BJ (cell line): ENCODE measurements around the gene MXD3. TPM values are rescaled to one million over a fixed set of nuclear protein-coding genes. Genes with fewer than 3 reads are reported as not detected.
A peak's percentile ranks its signal among the peaks of the same experiment; 100 is the strongest.

Experiments
- CTCF ChIA-PET: fragments of 350-600 bp; formaldehyde crosslinking; extraction: SDS; loops from one replicate; lab custom pipeline; 2021; ENCODE audit warnings: antibody characterized with exemption, inconsistent platforms; lab: Yijun Ruan, JAX
- POLR2A ChIA-PET: fragments of 300-600 bp; sonication (Branson Sonifier 250); formaldehyde crosslinking; extraction: SDS; loops from one replicate; lab custom pipeline; 2021; ENCODE audit warnings: antibody characterized with exemption; lab: Charles Lee
- DNase-seq: peaks from one replicate; pipeline ENCODE4 v3.0.0-alpha.2; 2011; ENCODE audit warnings: low read depth
- H3K27me3 ChIP-seq: 2 replicates; pipeline ENCODE4 v1.6.0; 2011; ENCODE audit warnings: low read length; ENCODE audit not compliant: control insufficient read depth, insufficient read depth
- H3K36me3 ChIP-seq: 2 replicates; pipeline ENCODE4 v1.5.1; 2011; ENCODE audit warnings: low read length; ENCODE audit not compliant: control insufficient read depth, insufficient read depth
- H3K4me3 ChIP-seq: 2 replicates; pipeline ENCODE4 v1.5.1; 2011; ENCODE audit warnings: low read depth, mild to moderate bottlenecking, control low read depth, low read length
- CTCF ChIP-seq: IDR thresholded peaks from 2 replicates; pipeline ENCODE4 v1.5.1; 2011; ENCODE audit warnings: low read depth, mild to moderate bottlenecking, control low read depth, inconsistent platforms, low read length, moderate library complexity; ENCODE audit not compliant: insufficient read depth
- polyA plus RNA-seq: library from polyadenylated mRNA; depleted of rRNA; stranded (reverse); fragments of >200 nt; gene quantifications from 2 replicates; pipeline ENCODE4 v1.2.3, GENCODE V29; 2011

The MXD3 gene
- polyA plus RNA-seq, 1 experiment = 18.1 TPM

GRCh38 chr5:177310757-177311391 is 824 bp downstream of the MXD3 start:
- Histone ChIP-seq H3K4me3 (peak overlapping the region; percentile 66), H3K36me3 (peaks cover 6% of the 10 kb centered on the region), H3K27me3 (no peaks in the 10 kb centered on the region)
- POLR2A ChIA-PET = no interaction called here
- no peak for TF ChIP-seq CTCF
- CTCF ChIA-PET = interaction anchor here (1.0 to 6.8 kb wide), 13 partner anchors 8 to 239 kb away, joined by 3 to 38 read pairs (median 7); partner anchors contain the start of gene GRK6
- DNase-seq = no peak

GRCh38 chr5:177310332-177310731 is 1.4 kb downstream of the MXD3 start:
- no peak overlapping the region for H3K4me3 ChIP-seq
- no peak for DNase-seq
- POLR2A ChIA-PET = interaction anchor here (1.0 kb wide), 1 partner anchor 187 kb away, joined by 3 read pairs; the partner anchor contains the start of gene PDLIM7
- no peak for TF ChIP-seq CTCF
- peaks cover 11% of the 10 kb centered on the region for H3K36me3 ChIP-seq
- CTCF ChIA-PET = interaction anchor here (0.6 to 6.8 kb wide), 35 partner anchors 9 to 238 kb away, joined by 3 to 38 read pairs (median 5); partner anchors contain the start of genes FGFR4 and GRK6
- no peaks in the 10 kb centered on the region for H3K27me3 ChIP-seq

GRCh38 chr5:177309351-177310191 is 2.1 kb downstream of the MXD3 start:
- no peak overlapping the region for H3K4me3 ChIP-seq
- H3K36me3 ChIP-seq = peaks cover 12% of the 10 kb centered on the region
- ChIA-PET POLR2A (interaction anchor here (0.6 to 1.0 kb wide), 2 partner anchors 184 to 188 kb away, joined by 3 to 23 read pairs; partner anchors contain the start of gene PDLIM7), CTCF (interaction anchor here (0.6 to 6.8 kb wide), 40 partner anchors 8 to 237 kb away, joined by 3 to 38 read pairs (median 4); partner anchors contain the start of genes FGFR4, GRK6 and PDLIM7)
- DNase-seq = no peak
- H3K27me3 ChIP-seq = no peaks in the 10 kb centered on the region
- TF ChIP-seq CTCF = peak; percentile 91

DNA sequence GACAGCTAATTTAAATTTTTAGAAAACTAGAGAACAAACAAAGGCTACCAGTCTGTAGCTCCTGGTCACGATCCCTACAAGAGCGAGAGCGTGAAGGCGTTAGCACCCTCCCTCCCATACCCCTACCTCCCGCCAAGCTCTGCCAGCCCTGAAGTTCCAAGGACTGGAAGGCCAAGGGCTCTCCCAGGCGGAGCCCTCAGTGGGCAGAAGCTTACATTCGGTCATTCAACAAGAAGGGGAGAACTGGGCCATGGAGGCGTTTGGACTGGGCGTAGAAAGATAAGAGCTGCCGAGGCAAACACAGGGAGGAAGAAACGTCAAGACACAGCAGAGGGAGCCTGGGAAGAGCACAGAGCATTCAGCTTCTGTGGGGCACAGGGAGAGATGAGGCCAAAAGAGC is 3.0 kb downstream of the MXD3 start:
- peaks cover 12% of the 10 kb centered on the region for H3K36me3 ChIP-seq
- no peak for TF ChIP-seq CTCF
- CTCF ChIA-PET = interaction anchor here (1.1 to 6.8 kb wide), 19 partner anchors 10 to 237 kb away, joined by 3 to 38 read pairs (median 6); partner anchors contain the start of gene FGFR4
- no peaks in the 10 kb centered on the region for H3K27me3 ChIP-seq
- no peak overlapping the region for H3K4me3 ChIP-seq
- DNase-seq = no peak
- POLR2A ChIA-PET = no interaction called here
